Endometrium (tissue), 2 donors: ENCODE results near the gene TMEM39A.

Source experiments
- FAIRE-seq: peaks from 2 replicates; lab custom pipeline; 2012; peaks lifted over from hg19 to GRCh38; lab: Jason Lieb, UNC
- donor health status: control.
- donor health status: control.

The TMEM39A gene

DNA sequence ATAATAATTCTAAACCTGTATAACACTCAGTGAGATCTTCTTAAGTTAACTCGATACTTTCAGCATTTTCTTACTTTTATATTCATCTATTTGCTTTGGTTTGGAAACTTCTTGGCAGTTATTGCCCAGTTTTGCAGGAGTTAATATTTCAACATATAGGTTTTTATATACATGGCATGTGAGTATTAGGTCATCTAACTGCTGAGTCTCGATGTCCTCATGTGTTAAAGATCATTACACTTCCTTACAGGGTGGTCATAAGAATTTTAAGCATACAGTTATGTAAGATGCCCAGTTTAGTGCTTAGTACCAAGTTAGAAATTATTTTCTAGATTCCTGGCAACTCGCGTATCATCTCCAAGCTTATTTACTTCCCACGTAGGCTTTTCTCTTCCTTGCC lies 62.9 kb downstream of the TMEM39A start:
- no peak for FAIRE-seq

DNA sequence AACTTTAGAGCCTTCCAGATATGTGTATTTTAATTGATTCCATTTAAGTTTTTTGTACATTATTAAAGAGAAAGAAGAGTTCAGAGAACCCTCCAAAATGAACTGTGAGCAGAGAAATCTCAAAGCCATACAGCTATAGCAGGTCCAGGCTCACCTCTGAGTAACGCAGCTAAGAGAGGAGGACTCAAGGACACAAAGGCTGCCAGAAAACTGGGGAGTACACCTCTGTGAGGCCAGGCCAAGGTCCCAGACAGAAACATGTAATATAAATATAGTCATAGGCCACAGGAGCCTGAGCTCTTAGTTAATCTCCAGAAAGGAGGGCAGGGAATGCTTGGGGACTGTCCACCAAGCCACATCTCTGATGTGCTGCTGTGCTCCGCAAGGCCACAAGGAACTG lies 66.5 kb downstream of the TMEM39A start:
- FAIRE-seq, result no peak

DNA sequence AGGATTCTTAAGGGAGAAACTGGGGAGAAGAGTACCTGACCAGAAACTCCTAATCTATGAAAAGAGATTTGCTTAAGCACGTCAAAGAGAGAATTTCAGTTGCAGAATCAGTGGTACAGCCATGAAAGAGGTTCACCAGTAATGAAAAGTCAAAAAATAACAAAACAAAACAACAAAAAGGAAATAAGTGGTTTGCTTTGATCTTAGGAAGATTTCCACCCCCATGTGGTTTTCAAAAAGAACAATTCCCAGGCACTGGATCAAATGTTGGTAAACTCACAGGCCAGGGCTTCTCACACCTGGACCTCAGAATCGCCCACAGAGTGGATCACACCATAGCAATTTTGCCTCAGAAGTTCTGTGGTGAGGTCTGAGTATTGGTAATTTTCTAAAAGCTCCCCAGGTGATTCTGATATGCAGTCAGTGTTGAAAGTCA lies 67.5 kb downstream of the TMEM39A start:
- no peak for FAIRE-seq

DNA sequence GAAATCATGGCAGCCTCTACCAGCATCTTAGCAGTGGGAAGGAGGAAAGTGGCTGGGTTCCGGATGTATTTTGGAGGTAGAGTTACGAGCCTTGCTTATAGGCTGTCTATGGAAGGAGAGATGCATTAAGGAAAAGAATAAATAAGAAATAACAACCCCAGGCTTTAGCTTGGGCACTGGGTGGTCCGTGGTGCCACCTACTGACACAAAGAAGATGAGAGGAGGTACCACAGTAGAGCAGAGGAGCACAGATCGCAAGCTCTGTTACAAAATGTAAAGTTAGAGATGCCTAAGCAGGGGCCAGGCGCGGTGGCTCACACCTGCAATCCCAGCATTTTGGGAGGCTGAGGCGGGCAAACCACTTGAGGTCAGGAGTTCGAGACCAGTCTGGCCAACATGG lies 74.8 kb downstream of the TMEM39A start:
- no peak for FAIRE-seq

DNA sequence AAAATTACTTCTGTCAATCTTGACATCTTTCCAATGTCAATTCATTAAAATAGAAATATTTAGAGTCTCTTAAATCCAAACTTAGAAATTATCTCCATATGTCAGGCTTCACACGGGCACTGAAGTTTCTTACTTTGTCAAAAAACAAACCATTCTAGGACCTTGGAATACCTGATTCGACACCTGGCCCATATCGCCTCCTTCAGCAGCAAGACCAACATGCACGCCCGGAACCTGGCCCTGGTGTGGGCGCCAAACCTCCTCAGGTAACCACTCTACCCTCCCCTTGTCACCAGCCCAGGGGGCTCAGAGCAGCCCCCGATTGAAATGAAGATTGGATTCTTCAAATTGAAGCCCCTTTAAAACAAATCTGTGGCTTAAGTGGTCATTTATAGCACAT lies 81.3 kb downstream of the TMEM39A start:
- no peak for FAIRE-seq

DNA sequence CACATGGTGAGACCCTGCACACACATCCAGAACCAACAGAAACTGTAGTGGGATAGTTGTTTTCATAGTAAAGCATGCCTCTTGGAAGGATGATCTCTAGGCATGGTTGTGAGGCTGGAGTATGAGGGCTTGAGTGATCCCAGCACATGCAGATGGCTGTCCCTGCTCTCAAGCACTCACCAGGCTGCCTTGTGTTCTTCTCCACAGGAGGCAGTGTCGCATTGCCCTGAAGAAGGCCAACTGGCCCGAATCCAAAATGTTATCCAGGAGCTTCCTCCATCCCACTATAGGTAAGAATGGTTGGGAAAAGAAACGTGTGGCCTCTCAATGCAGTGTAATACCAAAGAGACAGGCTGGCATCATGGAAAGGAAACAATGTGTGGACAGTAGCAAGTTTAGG lies 82.7 kb downstream of the TMEM39A start:
- FAIRE-seq, result no peak
